Activated T-cell treated with anti-CD3 and anti-CD28 coated beads, Interleukin-2, amount 50 U/mL, for 1 hour (primary cell): Measurements from ENCODE around the gene GFRA4.
"Not testable (repeated sequence)": the region's sequence is repeated elsewhere in the genome, so short reads cannot be mapped to it uniquely, and the experiment has no call there.

ENCODE experiments used
- DNase-seq: peaks from one replicate; pipeline ENCODE4 v3.0.0-alpha.2; 2020

GFRA4 gene

GRCh38 chr20:3652676-3653596 lies 10.3 kb downstream of the GFRA4 start:
- DNase-seq, result no peak

- DNase-seq, result no peak
Observed at GRCh38 chr20:3652221-3652620, 11.0 kb downstream of the GFRA4 start.

- DNase-seq, result no peak
Observed at GRCh38 chr20:3651204-3651962, 11.8 kb downstream of the GFRA4 start.

- no peak for DNase-seq
Observed at GRCh38 chr20:3648951-3649350, 14.2 kb downstream of the GFRA4 start.

- no peak for DNase-seq
Observed at GRCh38 chr20:3647473-3647872, 15.7 kb downstream of the GFRA4 start.

- no peak for DNase-seq
Observed at GRCh38 chr20:3646651-3647050, 16.5 kb downstream of the GFRA4 start.

GRCh38 chr20:3646067-3646440 lies 17.1 kb downstream of the GFRA4 start:
- no peak for DNase-seq

- no peak for DNase-seq
Observed at GRCh38 chr20:3645309-3646066, 17.7 kb downstream of the GFRA4 start.

- no peak for DNase-seq
Observed at GRCh38 chr20:3640259-3640658, 22.9 kb downstream of the GFRA4 start.

- DNase-seq, result no peak
Observed at GRCh38 chr20:3635346-3635745, 27.9 kb downstream of the GFRA4 start.

- DNase-seq, result no peak
Observed at GRCh38 chr20:3633913-3634478, 29.2 kb downstream of the GFRA4 start.

GRCh38 chr20:3632311-3633004 lies 30.7 kb downstream of the GFRA4 start:
- no peak for DNase-seq

GRCh38 chr20:3631534-3631933 lies 31.7 kb downstream of the GFRA4 start:
- no peak for DNase-seq

- no peak for DNase-seq
Observed at GRCh38 chr20:3630429-3630828, 32.8 kb downstream of the GFRA4 start.

GRCh38 chr20:3629893-3630292 lies 33.3 kb downstream of the GFRA4 start:
- no peak for DNase-seq

GRCh38 chr20:3628502-3629314 lies 34.5 kb downstream of the GFRA4 start:
- DNase-seq, result no peak

- no peak for DNase-seq
Observed at GRCh38 chr20:3627476-3627875, 35.7 kb downstream of the GFRA4 start.

GRCh38 chr20:3622406-3622805 lies 40.8 kb downstream of the GFRA4 start:
- no peak for DNase-seq

- DNase-seq, result no peak
Observed at GRCh38 chr20:3621111-3621510, 42.1 kb downstream of the GFRA4 start.

- no peak for DNase-seq
Observed at GRCh38 chr20:3616250-3616649, 46.9 kb downstream of the GFRA4 start.

- not testable (repeated sequence) for DNase-seq
Observed at GRCh38 chr20:3615171-3615840, 47.9 kb downstream of the GFRA4 start.
